GM15510 (cell line): Measurements from ENCODE around the gene TENM4.

Experiments
- POLR2A ChIP-seq: IDR thresholded peaks from 3 replicates; pipeline ENCODE4 v1.6.1; 2011; ENCODE audit warnings: borderline replicate concordance; ENCODE audit not compliant: insufficient read length; ENCODE audit errors: extremely low read depth

The TENM4 gene

DNA sequence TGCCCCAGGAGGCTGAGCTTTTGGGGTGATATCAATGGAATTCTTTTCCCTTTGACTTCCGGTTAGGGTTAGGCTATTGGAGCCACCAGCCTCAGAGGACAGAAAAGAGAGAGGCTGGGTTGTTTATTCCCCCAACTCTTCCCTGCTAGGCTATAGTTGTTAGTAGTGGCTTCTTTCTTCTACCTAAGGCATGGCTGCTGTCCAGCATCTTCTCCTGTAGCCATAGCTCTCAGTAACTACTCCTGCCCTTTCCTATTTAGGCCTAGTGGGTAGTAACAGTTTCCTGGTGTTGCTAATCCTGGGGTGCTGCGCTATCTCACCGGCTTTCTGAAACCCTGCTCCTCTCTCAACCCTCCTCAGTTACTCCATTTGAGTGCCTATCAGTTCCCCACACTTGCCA lies 184.9 kb downstream of the TENM4 start:
- TF ChIP-seq POLR2A: no peak

DNA sequence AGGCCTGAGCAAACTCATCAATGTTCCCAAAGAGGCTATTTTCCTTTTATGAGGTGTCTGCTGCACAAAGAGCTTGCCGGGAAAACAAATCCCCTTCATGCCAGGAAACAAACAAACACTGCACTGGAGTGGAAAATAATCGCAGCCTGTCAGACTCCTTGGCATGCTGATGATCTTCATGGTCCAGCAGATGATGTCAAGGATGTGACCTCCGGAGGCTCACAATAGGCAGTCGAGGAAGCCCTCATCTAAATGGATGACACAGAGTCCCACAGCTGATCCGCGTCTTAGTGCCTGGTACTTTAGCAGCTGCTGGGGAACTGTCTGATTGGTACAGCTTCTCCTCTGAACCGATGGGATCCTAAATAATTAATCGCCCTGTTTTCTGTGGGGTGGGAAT lies 187.6 kb downstream of the TENM4 start:
- TF ChIP-seq POLR2A: no peak

DNA sequence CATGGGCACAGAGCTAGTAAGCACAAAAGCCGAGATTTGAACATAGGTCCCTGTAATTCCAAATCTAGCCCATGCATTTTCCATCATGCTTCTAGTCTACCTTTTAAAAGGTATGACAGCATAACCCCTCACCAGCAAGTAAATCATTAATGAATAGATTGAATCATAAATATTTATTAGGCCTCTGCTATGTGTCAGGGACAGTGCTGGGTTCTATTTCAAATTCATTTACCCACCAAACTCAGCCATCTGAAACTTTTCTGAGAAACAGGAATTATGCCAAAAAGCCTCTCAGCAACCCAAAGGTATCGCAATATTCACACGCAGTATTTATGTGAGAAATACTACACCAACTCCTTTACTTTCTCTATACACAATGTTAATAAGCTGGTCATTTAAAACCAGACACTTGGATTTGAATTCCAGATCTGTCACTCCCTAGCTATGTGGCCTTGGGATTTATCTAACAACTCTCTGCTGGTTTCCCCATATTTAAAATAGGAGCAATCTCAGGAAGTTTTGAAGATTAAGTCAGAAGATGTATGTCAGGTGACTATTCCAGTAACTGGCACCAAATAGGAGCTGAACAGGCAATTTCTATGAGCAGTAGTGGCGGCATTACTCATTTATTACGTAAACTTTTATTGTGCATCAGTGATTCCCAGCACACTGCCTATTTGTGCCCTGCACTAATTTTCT lies 191.4 kb downstream of the TENM4 start:
- no peak for TF ChIP-seq POLR2A

DNA sequence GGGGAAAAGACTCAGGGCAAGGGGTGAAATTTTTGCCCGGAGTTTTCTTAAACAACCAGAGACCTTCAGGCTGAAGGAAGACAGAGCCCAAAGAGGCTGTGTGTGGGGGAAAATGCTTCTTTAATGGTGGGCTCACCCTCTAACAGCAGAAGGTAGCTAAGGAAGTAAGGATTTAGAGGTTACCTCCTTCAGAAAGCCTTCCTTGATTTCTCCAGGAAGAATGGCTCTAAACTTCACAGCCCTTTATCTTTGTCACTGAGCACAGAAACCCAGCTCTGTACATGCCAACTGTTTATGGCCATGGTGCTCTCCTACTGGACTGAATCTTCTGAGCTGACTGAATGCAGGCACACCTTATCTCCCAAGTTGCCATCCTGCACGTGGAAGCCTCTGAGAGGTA lies 196.0 kb downstream of the TENM4 start:
- no peak for TF ChIP-seq POLR2A

DNA sequence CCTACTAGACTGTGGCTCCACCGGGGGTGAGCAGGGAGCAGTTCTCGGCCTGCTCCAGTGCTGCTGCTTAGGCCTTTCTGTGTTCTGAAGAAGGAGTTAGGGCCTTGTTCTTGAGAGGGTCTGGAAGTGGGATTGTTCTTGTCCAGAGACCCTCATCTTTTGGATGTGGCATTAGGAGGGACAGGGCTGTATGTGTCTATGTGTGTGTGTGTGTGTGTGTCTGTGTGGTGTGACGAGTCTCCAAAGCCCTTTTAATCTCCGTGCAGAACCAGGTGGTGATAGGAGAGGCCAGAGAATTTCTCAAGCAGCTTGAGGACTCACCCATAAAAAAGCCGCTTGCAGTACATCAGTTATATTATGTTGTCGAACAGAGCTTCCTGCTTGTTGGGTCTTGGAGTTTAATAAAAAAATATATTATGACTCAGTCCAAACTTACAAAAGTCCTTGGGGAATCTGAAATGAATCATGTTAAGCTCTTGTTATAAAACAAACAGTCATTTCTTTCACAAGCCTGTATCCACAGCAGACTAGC lies 196.5 kb downstream of the TENM4 start:
- TF ChIP-seq POLR2A: no peak

DNA sequence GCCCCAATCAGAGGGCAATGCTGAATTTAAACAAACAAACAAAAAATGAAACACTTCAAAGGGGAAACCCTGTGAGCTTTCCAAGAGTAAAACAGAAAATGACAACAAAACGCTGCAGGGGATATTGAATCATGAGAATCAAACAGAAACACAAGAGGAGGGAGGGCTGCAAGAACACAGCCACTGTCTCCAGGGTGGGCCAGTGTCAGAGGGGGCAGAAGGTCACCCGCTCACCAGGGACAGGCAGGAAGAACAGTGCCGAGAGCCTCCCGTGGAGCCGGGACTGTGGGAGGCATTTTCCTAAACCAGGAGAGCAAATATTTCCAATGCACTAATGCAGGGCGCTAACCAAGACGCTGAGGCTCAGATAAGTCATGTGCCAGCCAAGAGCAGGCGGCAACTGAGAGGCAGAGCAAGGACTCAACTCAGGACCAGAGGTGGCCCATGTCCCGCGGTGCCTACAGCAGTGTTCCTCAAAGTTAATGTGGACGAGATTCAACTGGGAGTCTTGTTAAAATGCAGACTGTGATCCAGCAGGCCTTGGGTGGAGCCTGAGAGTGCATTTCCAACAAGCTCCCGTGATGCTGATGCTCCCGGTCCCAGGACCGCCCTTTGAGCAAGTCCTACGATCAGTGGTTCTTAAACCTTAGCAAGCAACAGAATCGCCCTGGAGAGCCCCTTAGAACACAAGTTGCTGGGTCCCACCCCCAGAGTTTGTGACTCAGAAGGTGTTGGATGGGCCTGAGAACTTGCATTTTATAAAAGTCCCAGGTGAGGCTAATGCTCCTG lies 197.2 kb downstream of the TENM4 start:
- no peak for TF ChIP-seq POLR2A

DNA sequence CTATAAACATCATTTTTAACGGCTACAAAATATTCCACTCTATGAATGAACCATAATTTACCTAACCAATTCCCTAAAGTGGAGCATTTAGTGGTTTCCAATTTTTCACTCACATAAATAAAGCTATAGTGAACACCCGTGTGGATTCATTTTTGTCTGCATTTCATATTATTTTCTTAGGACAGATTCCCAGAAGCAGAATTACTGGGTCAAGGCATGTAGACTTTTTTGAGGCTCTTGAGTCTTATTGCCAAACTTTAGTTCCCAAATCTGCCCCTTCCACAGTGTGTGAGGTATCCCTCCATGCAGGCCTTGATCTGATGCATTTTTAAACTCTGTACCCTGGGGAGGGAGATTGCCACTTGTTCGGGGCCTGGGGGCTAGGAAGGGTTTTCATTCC lies 198.2 kb downstream of the TENM4 start:
- TF ChIP-seq POLR2A: no peak

DNA sequence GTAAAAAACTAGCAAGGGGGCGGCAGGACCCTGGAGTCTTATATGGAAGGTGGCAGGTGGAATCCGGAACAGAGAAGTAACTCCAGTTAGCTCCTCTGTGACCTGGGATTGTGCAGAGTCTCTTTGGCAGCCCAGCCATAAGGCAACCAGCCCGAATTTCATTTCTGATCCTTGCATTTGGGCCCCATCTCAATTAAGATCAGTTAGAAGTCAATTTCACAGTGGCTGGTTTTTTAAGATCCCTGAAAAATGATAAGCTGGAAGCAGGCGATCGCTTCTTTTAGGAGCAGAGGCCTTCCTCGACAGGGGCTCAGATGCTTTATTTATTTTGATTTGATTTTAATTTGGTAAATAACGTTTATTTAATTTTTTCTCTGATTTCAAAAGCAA lies 199.0 kb downstream of the TENM4 start:
- no peak for TF ChIP-seq POLR2A

DNA sequence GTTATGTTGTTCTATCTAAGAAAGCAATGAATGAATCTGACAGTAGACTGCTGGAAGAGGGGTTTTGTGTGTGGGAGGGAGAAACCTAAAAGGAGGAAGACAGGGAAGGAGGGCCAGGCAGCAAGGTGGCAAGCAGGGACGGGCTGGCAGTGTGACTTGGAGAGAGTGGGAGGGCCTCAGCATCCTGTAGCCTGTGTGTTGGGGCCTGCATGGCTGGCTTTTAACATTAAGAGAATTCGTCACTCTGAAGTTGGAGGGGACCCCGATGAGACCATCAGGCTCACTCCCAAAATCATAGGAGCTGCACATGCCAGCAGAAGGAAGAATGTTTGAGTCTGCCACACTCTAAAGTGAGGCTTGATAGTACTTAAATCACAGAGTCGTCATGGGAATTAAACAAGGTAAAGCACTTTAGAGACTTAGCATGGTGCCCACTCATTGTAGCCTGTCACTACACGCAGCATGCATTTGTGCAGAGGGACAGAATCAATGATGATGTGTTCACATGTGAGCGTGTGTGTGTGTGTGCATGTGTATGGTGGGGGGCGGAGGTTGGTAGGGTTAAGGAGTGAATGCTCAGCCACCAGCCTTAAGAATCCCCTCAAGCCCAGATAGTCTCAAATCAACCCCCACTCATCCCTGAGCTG lies 199.5 kb downstream of the TENM4 start:
- TF ChIP-seq POLR2A: no peak

DNA sequence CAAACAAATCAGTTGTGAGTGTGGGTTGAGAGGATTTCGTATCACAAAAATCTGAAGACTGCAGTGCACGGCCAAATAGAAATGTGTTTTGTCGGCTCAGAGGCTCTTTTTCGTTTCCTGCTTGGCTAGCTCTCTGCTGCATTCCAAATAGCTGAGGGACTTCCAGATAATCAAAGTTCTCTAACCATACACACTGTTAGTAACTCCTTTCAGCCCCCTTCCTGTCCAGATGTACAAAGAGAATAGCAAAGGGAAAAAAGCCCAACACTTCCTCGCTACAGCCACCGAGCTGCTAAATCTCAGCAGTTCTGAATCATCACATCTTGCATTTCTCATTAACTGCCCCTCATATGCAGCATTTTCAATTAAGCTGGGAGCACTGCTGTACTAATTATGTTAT lies 203.1 kb downstream of the TENM4 start:
- TF ChIP-seq POLR2A: no peak

DNA sequence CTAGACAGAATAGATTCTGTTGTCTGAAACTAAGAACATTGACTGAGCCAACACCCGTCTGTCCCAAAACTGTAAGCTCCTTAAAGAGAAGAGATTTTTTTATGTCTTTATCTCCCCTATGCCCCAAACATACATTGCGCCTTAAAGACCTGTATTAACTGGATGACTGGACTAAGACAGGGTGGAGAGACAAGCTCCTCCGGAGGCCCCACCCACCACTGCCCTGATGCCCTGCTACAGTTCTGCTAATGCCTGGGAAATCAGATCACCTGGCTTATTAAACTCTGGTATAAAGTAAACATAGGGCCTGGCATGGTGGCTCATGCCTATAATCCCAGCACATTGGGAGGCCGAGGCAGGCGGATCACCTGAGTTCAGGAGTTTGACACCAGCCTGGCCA lies 203.7 kb downstream of the TENM4 start:
- TF ChIP-seq POLR2A: no peak

DNA sequence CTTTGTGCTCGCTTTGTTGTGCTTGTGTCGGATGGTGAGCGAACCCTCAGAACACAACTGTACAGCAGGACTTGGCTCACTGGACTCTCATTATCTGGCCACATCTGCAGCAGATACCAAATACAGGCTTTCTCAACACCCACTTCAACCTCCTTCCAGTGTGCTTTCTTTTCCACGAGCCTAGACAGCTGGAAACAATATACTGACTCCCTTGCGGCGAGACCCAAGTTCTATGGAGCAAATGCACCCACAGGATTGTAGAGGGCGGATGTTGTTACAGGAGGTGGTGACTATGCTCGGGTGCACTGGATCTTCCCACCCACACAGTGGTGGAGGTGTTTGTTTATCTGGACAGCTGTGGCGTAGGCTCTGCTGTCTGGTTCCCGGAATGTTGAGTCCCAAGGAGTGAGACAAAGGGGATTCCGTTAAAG lies 204.3 kb downstream of the TENM4 start:
- no peak for TF ChIP-seq POLR2A

DNA sequence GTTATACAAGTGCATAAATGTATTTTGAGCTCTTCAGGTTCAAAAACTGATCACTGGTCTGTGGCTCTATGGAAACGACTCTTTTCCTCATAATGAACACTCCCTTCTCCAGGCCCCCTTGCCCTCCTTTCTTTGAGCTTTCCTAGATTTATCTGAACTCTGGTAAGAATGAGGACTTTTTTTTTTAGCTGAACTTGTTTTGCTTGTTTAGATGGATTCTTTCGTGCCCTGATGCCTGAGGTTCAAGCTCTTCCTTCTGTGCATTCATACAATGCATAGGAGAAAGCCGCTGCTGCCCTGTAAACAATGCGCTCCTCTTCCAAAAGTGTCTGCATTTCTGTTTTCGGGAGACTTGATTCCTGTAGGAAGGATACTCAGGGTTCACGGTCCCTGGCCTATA lies 205.1 kb downstream of the TENM4 start:
- TF ChIP-seq POLR2A: no peak

DNA sequence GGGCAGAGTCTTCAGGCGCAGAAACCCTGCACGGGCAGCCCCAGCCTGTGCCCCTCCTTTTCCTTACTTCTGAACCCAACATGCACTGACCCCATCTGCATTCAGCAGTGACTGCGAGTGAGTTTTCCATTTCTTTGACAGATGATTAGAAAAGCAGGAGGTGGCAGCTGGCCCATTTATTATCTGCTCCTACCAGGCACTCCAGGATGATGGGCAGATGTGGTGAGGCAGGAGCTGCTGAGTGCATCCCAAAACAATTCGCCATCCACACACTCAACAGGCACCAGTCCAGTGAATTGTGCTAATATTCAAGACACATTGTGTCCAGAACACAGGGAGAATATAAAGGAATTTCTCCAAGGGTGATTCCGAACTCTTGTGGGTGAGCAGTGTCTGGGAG lies 208.5 kb downstream of the TENM4 start:
- TF ChIP-seq POLR2A: no peak

DNA sequence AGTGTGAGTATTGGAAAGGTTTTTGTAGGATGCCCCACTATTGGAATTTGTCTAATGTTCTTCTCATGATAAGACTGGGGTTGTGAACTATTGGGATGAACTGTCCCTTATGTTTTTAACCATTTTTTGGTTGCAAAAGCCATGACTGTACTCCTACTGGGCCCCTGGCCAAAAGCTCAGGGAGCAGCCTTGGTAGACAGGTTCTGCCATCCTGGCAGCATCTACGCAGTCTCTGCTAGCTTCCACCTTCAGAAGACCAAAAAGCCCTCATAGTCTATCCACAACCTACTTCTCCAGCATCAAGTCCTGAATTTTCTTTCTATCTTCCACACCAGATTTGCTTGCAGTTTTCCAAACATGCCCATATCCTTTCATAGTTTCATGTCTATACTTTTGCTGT lies 211.8 kb downstream of the TENM4 start:
- no peak for TF ChIP-seq POLR2A
